H1 (cell line): Measurements from ENCODE around the gene DCLRE1B. TPM values are rescaled to one million over a fixed set of nuclear protein-coding genes. Genes with fewer than 3 reads are reported as not detected.

ENCODE experiments used
- JUN ChIP-seq: IDR thresholded peaks from 2 replicates; pipeline ENCODE4 v1.6.1; 2011; ENCODE audit warnings: low read depth, mild to moderate bottlenecking, improper control_type of control experiment, low read length
- USF2 ChIP-seq: IDR thresholded peaks from 2 replicates; pipeline ENCODE4 v1.6.1; 2011; ENCODE audit warnings: low read length, improper control_type of control experiment
- YY1 ChIP-seq: IDR thresholded peaks from 2 replicates; pipeline ENCODE4 v1.6.1; 2011; ENCODE audit warnings: low read depth, mild to moderate bottlenecking, low read length
- polyA plus RNA-seq, 7 experiments: library from polyadenylated mRNA; depleted of rRNA in 3 of 7; stranded (reverse) in 5 of 7; unstranded in 2 of 7; fragments of >200 nt in 5 of 7; fragments of 200-250 nt in 2 of 7; gene quantifications; 1 replicate in 5 of 7; 2 replicates in 1 of 7; 4 replicates in 1 of 7; pipeline versions ENCODE4 v1.2.1 to v1.2.3, GENCODE V29; 2011 to 2013; ENCODE audit warnings: missing spikeins in 2 of 7, mixed read lengths in 2 of 7
- total RNA-seq: library from RNA; stranded (reverse); fragmentation: NEBNext Ultra II Directional; extraction: Animal tissue kit (Norgen Biotek cat#: 25700); gene quantifications from 2 replicates; pipeline ENCODE4 v1.2.1, GENCODE V29; 2021
- TF ChIP-seq, protein P1 (sequence below), 3 experiments: IDR thresholded peaks; 1 replicate in 2 of 3; 2 replicates in 1 of 3; pipeline versions ENCODE4 v1.5.1 to v1.6.1; 2011; ENCODE audit warnings: low read length in 3 of 3, mild to moderate bottlenecking in 3 of 3, inconsistent platforms in 2 of 3, low read depth in 1 of 3, moderate library complexity in 1 of 3; ENCODE audit not compliant: insufficient read depth in 1 of 3; ENCODE audit errors: control extremely low read depth in 1 of 3

DCLRE1B gene
- total and polyA plus RNA-seq, 2 of the 8 experiments (the other 6 are each of a cell fraction or from before 2014, with no cell fraction given): 5.5 to 11.0 TPM

DNA sequence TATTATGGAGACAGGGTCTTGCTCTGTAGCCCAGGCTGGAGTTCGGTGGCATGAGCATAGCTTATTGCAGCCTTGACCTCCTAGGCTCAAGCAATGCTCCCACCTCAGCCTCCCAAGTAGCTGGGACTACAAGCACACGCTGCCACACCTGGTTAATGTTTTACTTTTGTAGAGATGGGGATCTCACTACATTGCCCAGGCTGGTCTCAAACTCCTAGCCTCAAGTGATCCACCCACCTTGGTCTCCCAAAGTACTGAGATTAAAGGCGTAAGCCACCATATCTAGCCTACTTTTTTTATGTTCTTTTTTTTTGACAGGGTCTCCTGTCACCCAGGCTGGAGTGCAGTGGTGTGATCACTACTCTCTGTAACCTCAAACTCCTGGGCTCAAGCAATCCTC, 11.9 kb upstream of the DCLRE1B start (continued):
- TF ChIP-seq YY1 (no peak), JUN (no peak), USF2 (no peak)
- TF ChIP-seq, protein P1, sequence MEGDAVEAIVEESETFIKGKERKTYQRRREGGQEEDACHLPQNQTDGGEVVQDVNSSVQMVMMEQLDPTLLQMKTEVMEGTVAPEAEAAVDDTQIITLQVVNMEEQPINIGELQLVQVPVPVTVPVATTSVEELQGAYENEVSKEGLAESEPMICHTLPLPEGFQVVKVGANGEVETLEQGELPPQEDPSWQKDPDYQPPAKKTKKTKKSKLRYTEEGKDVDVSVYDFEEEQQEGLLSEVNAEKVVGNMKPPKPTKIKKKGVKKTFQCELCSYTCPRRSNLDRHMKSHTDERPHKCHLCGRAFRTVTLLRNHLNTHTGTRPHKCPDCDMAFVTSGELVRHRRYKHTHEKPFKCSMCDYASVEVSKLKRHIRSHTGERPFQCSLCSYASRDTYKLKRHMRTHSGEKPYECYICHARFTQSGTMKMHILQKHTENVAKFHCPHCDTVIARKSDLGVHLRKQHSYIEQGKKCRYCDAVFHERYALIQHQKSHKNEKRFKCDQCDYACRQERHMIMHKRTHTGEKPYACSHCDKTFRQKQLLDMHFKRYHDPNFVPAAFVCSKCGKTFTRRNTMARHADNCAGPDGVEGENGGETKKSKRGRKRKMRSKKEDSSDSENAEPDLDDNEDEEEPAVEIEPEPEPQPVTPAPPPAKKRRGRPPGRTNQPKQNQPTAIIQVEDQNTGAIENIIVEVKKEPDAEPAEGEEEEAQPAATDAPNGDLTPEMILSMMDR (IDR thresholded peaks at IDR 0.05; ENCODE audit: control extremely low read depth in 1 of 3, insufficient read depth in 1 of 3, low read depth in 1 of 3, low read length in 3 of 3): no peak
